HG03103 (cell line): ENCODE data around the gene TFDP1.
"Not testable (repeated sequence)": the region's sequence is repeated elsewhere in the genome, so short reads cannot be mapped to it uniquely, and the experiment has no call there.

Experiments used
- ATAC-seq: cut with Tn5 transposase; IDR thresholded peaks from one replicate; pipeline ENCODE4 v1.9.1; 2021; ENCODE audit warnings: low read depth; ENCODE audit not compliant: unreplicated experiment

TFDP1 gene

DNA sequence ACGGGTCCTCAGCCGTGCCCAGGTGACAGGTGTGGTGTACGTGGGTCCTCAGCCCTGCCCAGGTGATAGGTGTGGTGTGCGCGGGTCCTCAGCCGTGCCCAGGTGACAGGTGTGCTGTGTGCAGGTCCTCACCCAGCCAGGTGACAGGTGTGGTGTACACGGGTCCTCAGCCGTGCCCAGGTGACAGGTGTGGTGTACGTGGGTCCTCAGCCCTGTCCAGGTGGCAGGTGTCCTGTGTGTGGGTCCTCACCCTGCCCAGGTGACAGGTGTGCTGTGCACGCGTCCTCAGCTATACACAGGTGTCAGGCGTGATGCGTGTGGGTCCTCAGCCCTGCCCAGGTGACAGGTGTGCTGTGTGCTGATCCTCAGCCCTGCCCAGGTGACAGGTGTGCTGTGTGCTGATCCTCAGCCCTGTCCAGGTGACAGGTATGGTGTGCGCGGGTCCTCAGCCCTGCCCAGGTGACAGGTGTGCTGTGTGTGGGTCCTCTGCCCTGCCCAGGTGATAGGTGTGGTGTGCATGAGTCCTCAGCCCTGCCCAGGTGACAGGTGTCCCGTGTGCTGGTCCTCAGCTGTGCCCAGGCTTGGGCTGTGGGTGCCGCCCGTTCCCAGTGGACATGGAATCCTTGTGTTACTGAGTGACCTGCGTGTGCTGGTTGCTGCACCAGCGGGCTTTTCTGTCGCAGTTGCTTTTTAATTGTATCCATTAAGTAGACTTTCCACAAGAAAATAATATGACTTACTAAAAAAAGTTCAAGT lies 9.7 kb downstream of the TFDP1 start:
- not testable (repeated sequence) for ATAC-seq

DNA sequence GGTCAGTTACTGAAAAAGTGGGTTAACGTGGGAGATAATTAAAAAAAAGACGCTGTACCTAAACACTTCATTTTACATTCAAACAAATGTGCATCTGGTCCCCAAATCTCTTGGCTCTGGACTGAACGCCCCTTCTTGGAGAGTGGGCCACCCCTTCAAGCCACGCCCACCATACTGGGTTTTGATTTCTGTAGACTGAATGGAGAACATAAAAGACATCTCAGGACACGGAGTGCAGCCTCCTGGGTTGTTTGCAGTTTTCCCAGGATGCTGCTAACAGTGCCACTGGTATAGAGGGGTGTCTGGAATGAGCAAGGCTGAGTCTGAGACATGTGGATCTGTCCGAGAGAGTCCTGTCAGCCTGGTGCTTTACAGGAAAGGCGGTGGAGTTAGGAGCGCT lies 10.6 kb downstream of the TFDP1 start:
- ATAC-seq: no peak

DNA sequence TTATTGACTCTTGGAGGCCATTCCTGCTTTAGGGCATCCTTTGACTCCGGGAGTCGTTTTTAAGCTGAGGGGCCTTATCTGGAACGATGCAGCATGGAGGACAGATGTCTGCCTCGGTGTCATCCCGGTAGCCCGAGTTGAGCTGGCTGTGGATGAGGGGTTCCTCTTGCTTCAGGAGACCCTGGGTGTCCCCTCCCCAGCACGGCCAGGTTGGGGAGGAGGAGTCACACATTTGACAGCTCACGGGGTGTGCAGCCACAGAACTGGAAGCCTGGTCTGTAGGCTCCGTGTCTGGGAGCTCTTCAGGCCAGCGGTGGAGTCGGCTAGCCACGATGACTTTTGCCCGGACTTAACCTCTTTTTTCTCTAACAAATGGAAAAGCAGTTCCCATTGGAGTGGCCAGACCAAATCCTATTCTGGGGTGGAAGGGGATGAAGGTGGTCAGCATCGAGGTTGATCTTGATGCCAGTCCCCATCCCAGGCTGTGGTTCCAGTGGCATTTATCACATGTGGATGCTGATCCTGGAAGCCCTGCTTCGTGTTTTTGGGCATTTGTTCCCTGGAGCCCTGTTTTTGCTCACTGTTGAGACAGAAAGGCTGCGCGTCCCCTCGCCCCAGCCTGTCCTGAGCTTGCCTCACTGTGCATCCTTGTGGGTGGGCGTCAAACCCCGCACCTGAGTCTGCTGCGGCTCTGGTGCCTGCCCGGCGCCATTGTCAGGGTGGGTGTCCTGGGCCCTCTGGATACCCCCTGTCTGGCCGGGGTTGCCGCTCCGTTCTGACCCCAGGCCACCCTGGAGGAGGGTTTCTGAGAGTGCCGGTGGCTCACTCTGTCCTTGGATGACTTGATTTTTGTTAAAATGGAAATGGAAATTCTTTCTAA lies 12.0 kb downstream of the TFDP1 start:
- ATAC-seq: no peak

DNA sequence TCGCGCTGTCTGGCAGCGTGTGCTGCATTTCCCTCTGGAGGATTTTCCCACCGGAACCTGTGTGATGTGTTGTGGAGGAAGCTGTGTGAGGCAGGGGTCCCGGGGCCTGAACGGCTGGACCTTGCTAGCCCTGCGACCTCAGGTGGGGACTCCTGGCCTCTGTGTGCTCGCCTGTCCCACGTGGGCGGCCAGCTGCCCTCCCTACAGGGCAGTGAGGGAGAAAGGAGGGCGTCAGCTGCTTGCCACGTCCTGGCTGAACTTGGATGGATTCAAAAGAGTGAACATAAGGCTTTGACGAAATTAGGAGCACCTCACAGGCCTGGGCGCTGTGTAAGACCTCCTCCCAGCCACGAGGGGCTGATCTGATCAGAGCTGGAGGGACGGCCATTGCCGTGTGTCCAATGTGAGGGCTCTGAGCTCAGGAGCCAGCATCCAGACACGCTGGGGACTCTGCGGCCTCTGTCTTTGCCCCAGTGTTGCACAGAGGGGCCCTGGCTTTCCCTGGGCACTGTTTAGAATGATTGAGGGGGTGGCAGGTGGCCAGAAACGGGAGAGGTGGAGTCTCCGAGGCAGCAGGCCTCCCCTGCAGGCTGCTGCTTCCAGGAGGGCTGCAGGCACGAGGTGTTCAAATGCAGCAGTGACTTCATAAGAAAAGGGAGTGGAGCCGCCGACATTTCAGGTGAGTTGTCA lies 13.0 kb downstream of the TFDP1 start:
- ATAC-seq: no peak

DNA sequence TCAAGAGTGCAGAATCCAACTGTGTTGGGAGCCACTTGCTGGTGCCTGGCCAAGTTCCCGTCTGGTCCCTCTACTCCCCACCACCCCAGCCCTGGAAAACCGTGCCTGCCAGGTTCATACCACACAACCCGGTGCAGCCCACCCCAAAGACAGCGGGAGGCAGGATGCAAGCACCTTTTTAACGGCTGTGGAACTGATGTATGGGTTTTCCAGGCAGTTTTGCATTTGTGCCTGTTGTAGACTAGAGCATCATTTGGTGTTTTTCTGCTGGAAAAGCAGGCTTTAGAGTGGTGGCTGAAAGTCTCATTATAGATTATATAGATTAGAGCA lies 13.5 kb downstream of the TFDP1 start:
- no peak for ATAC-seq

DNA sequence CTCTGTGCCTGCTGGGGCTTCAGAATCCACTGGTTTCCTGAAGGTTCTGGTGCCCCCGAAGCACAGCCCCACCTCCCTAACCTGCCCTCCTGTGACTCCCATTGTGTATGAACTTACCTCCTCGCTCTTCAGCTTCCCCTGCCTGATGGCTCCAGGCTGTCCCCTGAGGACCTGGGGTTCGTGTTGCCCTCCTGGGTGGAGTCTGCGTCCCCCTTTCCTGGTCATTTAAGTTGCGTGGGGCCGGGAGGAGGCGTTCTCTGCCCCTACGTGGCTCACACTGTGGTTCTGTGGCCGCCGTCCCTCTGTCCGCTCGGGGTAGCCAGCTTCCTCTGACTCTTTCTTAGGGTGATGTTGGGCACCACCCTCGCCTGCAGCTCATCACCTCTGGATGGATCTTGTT lies 13.9 kb downstream of the TFDP1 start:
- ATAC-seq: no peak

DNA sequence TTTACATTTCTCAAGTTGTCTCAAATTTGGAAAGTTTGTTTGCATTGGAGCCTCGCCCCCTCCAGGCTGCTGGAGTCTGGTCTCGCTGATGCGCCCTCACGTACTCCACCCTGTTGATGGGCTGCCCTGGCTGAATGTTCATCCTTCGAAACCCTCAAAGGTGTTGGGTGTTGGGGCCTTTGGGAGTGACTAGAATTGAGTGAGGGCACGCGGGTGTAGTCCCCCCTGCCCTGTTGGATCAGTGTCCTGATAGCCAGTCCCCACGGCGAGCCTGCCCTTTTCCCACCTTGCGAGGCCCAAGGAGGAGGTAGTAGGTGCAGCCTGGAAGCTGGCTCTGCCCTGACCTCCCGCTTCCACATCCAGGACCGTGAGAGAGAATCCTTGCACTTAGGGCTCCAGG lies 14.8 kb downstream of the TFDP1 start:
- ATAC-seq: no peak

DNA sequence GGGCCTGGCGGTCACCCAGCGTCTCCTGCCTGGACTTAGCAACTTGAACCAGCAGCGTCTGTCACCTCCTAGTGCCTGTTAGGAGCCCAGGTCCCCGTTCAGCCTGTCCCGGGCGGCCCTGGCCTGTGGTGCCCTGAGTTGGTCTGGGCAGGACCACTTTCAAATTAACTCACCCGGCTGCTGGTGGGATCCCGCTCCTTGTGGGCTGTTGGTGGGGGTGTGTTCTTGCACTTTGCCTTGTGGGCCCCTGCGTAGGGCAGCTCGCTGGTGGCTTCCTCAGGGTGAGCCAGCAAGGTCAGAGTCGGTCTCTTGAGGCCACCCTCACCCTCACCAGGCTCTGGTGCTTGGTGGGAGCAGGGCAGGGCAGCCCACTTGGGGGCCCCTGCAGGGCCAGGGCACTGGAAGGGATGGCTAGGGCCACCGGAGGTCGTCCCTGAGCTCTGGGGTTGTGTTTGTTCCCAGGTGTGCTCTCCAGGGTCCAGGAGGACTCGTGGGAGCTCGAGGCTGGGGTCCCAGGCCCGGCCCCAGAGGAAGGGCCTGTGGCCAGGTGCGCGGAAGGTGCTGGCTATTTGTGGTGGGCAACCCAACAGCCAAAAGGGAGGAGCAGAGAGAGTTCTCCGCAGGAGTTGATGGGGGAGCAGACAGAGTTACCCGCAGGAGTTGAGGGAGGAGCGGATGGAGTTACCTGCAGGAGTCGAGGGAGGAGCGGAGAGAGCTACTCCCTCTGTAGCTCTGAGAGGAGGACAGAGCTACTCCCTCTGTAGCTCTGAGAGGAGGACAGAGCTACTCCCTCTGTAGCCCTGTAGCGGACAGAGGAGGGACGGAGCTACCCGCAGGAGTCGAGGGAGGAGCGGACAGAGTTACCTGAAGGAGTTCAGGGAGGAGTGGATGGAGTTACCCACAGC lies 16.9 kb downstream of the TFDP1 start:
- no peak for ATAC-seq

DNA sequence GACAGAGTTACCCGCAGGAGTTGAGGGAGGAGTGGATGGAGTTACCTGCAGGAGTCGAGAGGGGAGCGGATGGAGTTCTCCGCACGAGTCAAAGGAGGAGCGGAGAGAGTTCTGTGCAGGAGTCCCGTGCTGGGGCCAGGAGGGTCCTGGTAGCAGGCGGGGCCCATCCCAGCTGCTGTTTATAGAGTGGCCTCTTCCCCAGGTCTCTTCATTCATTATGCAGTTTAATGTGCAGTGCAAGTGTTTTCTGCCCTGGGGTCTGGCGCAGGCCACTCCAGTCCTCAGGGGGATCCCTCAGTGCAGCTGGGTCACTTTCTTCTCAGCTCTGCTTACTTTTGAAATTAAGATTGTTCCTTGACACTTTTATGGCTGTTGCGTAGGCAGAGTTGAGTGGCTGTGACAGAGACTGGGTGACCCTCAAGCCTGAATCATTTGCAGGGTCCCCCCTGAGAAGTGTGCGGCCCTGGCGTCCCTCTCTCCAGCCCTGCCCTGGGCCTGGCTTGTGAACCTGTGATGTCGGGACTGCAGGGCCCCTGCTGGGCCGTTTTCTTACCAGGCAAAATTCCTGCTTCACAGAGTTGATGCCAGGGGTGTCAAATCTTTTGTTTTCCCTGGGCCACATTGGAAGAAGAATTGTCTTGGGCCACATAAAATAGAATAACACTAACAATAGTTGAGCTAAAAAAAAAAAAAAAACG lies 17.9 kb downstream of the TFDP1 start:
- no peak for ATAC-seq

DNA sequence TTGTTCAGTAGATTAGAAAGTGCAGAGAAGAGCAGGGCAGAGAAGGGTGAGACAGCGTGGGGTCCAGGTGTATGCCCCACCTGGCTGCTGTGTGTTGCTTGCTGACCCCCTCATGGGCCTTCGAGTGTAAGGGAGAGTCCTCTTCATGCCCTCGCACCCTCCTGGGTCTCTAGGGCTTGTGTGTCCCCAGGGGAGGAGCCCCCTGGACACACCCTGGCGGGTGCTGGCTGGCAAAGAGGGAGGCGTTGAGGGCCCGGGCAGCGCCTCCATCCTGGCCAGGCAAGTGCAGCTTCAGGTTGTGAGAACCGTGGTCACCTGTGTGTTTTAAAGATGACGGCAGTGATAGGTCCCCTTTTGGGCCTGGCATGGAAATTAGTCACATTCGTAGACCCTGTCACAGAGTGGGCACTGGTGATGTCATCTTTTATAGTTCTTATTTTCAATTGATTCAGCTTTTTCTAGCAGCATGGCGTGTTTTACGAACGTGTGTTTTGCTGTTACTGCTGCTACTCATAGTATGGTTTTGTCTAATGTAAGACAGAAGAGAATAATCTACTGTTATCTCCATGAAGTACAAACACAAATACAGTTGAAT lies 18.7 kb downstream of the TFDP1 start:
- ATAC-seq: no peak

DNA sequence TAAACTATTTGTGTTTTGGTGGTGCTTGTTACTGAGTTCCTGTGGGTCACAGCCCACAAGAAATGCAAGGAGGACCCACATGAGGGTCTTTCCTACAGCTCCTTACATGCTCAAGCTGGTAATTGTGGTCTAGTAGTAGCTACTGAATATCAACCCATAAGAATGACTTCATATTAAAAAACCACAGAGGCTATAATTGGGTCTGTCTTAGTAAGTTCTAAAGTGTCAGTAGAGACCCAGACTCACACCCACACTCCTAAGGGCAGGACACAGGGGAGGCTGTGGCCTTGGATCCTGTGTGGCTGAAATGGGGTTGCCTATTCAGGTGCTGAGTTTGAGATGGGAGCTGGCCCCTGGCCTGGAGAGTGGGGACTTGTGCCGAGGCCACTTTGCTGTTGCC lies 19.6 kb downstream of the TFDP1 start:
- no peak for ATAC-seq

DNA sequence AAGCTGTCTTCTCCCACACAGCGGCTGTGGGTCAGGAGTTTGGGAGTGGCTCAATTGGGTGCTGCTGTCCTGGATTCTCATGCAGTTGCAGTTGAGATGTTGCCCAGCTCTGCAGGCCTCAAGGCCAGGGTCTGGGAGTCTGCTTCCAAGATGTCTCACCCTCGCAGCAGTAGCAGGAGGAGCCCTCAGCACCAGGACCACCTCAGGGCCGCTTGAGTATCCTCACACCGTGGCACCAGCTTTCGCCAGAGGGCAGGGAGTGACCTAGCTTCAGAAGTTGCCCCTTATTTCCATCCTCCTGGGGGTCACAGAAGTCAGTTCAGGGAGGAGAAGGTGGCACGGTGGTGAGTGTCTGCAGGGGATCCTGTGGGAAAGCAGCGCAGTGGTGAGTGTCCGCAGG lies 20.9 kb downstream of the TFDP1 start:
- ATAC-seq: no peak

DNA sequence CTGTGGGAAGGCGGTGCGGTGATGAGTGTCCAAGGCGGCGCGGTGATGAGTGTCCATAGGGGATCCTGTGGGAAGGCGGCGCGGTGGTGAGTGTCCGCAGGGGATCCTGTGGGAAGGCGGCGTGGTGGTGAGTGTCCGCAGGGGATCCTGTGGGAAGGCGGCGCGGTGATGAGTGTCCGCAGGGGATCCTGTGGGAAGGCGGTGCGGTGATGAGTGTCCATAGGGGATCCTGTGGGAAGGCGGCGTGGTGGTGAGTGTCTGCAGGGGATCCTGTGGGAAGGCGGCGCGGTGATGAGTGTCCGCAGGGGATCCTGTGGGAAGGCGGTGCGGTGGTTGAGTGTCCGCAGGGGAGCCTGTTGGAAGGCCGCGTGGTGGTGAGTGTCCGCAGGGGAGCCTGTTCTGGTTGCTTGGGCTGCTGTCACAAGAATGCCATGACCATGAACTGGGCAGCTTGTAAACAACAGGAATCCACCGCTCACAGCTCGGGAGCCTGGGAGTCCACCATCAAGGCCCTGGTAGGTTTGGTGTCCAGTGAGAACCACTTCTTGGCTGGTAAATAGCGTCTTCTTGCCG lies 21.4 kb downstream of the TFDP1 start:
- no peak for ATAC-seq

DNA sequence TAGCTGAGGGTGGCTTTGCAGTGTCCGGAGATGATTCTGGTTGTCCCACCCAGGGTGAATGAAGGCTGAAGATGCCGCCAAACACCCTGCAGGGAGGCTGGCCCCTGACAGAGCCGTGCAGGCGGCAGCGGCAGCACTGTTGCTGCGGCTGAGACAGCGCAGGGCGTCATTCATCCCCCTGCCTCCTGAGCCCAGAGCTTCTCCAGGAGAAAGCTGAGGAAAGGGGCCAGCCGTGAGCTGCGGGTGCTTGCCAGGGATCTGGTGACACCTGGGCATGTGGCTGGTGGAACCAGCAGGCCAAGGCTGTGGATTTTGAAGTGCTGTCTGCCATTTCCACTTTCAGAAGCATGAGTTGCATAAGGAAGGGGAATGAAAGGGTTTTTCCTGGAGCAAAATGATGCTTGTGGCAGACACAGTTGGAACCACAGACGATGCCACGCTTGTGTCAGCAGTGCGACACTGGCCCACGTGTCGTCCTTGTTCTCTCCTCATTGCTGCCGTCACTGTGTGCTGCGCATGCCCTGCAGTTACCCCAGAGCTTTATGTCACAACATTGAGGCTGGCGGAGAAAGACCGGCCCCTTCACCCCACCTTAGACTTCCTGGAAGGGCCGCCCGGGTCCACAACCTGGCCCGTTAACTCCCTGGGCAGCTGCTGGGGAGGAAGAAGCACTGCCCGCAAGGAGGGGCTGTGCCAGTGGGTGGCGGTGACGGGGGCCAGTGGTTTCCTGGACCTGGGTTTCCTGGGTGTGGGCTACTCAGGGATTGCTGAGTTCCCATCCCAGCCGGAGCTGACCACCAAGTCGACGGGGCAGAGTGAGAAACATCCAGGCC lies 22.7 kb downstream of the TFDP1 start:
- no peak for ATAC-seq

DNA sequence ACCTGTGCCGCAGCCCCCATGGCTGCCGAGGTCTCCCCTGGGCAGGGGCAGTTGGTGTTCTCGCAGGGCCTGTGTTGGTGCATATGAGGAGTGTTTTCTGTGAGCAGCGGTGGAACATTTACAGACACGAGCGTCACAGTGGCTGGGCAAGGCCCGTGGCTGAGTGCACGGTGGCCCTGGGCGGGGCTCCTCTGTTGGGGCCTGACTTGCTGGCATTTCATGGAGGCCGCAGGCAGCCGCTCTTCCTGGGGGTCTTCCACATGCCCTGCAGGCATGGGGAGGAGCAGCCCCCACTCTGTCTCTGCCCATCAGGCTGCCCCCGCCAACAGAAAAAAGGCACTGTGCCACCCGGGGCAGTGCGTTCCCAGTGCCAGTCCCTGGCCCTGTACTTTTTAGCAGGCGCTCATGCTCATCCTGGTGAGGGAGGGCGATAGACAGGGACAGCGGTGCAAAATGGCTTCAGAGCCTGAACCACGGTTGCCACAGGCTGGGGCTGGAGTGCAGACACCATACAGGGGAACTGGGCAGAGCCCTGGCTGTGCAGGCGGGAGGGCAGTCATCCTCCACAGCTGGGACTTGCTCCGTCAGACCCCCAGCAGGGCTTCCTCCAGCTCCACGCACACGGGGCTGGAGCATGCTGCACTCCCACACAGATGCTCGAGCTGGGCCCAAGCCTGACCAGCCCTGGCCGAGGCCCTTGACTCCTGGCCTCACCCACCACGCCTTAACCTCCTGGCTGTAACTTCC lies 23.5 kb downstream of the TFDP1 start:
- ATAC-seq: no peak

DNA sequence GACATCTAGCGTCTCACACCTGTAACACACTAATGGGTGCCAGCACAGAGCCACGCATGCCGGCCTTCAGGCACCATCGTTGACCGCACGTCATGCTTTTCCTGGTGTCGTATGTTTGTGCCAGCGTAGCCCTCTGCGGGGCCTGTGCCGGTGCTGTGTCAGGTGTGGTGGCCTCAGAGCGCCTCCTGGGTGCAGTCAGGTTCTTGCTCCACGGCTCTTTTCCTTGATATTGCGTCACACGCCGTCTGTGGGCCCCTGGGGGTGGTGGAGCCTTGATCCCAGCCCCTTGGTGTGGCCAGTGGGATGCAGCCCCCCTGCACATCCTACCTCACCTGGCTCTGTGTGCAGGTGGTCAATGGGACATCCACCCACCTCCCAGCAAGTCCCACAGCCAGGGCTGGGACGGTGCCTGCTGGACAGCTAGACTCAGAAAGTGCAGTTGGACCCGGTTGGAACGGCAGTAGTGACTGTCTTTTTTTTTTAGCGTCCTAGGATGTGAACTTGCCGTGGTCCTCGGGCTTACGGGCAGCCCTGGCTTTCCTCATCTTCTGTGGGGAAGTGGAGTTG lies 24.5 kb downstream of the TFDP1 start:
- no peak for ATAC-seq

DNA sequence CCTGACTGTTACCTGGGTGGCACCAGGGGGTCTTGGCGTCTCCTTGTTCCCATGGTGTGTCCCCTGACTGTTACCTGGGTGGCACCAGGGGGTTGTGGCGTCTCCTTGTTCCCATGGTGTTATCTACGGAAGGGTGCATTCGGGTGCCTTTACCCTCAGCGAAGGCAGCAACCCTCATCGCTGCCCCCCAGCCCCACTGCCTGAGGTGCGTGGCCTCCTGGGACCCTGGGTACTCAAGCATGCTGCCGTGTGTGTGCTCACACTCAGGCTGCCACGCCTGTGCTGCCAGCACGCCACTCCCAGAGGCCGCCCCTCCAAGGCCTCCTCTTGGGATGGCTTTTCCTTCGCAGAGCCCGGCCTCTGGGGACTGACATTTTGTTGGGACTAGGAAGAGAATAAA lies 25.1 kb downstream of the TFDP1 start:
- no peak for ATAC-seq
